Measurements from ENCODE around the gene CRYAA. TPM values are rescaled to one million over a fixed set of nuclear protein-coding genes. Genes with fewer than 3 reads are reported as not detected.
"Not testable (repeated sequence)": the region's sequence is repeated elsewhere in the genome, so short reads cannot be mapped to it uniquely, and the experiment has no call there.

The CRYAA gene
- polyA plus RNA-seq, 12 donors = not detected

- DNase-seq = not testable (repeated sequence)
Measured at GRCh38 chr21:43177043-43177906, 8.5 kb downstream of the CRYAA start.

- not testable (repeated sequence) for DNase-seq
Measured at GRCh38 chr21:43178175-43178826, 9.5 kb downstream of the CRYAA start.

- DNase-seq = not testable (repeated sequence)
Measured at GRCh38 chr21:43181033-43181432, 12.2 kb downstream of the CRYAA start.

GRCh38 chr21:43187268-43187667 is 18.5 kb downstream of the CRYAA start:
- DNase-seq = not testable (repeated sequence)

GRCh38 chr21:43187715-43188114 is 18.9 kb downstream of the CRYAA start:
- no peak for DNase-seq

GRCh38 chr21:43188181-43188580 is 19.4 kb downstream of the CRYAA start:
- DNase-seq = no peak

GRCh38 chr21:43188592-43189210 is 19.9 kb downstream of the CRYAA start:
- no peak for DNase-seq

- no peak for DNase-seq
Measured at GRCh38 chr21:43189936-43190335, 21.1 kb downstream of the CRYAA start.

- no peak for DNase-seq
Measured at GRCh38 chr21:43190544-43190943, 21.7 kb downstream of the CRYAA start.

GRCh38 chr21:43190951-43191350 is 22.1 kb downstream of the CRYAA start:
- no peak for DNase-seq

GRCh38 chr21:43191521-43191920 is 22.7 kb downstream of the CRYAA start:
- no peak for DNase-seq

GRCh38 chr21:43191971-43192370 is 23.2 kb downstream of the CRYAA start:
- no peak for DNase-seq

GRCh38 chr21:43192501-43193081 is 23.8 kb downstream of the CRYAA start:
- DNase-seq = no peak

GRCh38 chr21:43193088-43193650 is 24.4 kb downstream of the CRYAA start:
- DNase-seq = no peak

GRCh38 chr21:43193651-43194302 is 25.0 kb downstream of the CRYAA start:
- DNase-seq = no peak

- DNase-seq = no peak
Measured at GRCh38 chr21:43194303-43195120, 25.7 kb downstream of the CRYAA start.

GRCh38 chr21:43195121-43196021 is 26.6 kb downstream of the CRYAA start:
- DNase-seq = no peak

- DNase-seq = no peak
Measured at GRCh38 chr21:43196826-43197225, 28.0 kb downstream of the CRYAA start.

- DNase-seq = no peak
Measured at GRCh38 chr21:43198376-43198775, 29.6 kb downstream of the CRYAA start.
